Epithelial cell of esophagus (primary cell): ENCODE measurements around the gene AHNAK.

ENCODE experiments used
- DNase-seq: peaks from one replicate; pipeline ENCODE4 v3.0.0; 2010; ENCODE audit warnings: low read depth
- H3K4me3 ChIP-seq: 2 replicates; pipeline ENCODE4 v1.5.1; 2011; ENCODE audit warnings: mild to moderate bottlenecking, low read length, control low read depth
- CTCF ChIP-seq: IDR thresholded peaks from 2 replicates; pipeline ENCODE4 v1.5.1; 2011; ENCODE audit warnings: low read depth, mild to moderate bottlenecking, low read length, control low read depth, inconsistent platforms; ENCODE audit not compliant: insufficient read depth; ENCODE audit errors: missing control alignments

AHNAK gene

GRCh38 chr11:62404901-62405300 is 141.7 kb downstream of the AHNAK start:
- DNase-seq, result no peak
- no peak overlapping the region for H3K4me3 ChIP-seq
- TF ChIP-seq CTCF, result no peak

DNA sequence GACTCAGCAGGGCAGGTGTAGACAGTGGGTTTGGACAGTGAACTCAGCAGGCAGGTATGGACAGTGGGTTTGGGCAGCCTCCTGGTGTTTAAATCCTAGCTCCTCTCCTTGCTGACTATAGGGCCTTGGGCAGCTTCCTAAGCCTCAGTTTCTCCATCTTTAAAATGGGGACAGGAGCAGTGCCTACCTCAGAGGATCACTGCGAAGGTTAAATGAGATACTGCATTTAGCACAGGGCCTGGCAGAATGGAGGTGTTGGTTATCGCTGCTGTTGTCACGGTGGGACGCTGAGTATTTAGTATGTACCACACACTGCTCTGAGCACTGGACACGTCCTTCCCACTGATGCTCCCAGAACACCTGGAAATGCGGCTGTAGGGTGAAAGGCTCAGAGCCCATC is 142.2 kb downstream of the AHNAK start:
- no peak overlapping the region for H3K4me3 ChIP-seq
- DNase-seq, result no peak
- TF ChIP-seq CTCF, result no peak

- H3K4me3 ChIP-seq, result no peak overlapping the region
- no peak for DNase-seq
- no peak for TF ChIP-seq CTCF
Measured at GRCh38 chr11:62402960-62403730, 143.5 kb downstream of the AHNAK start.

GRCh38 chr11:62402226-62402959 is 144.2 kb downstream of the AHNAK start:
- TF ChIP-seq CTCF, result no peak
- H3K4me3 ChIP-seq, result no peak overlapping the region
- no peak for DNase-seq

- TF ChIP-seq CTCF, result no peak
- no peak for DNase-seq
- H3K4me3 ChIP-seq, result no peak overlapping the region
Measured at GRCh38 chr11:62401811-62402210, 144.8 kb downstream of the AHNAK start.

- no peak overlapping the region for H3K4me3 ChIP-seq
- no peak for DNase-seq
- no peak for TF ChIP-seq CTCF
Measured at GRCh38 chr11:62401356-62401755, 145.2 kb downstream of the AHNAK start.

- no peak overlapping the region for H3K4me3 ChIP-seq
- TF ChIP-seq CTCF, result no peak
- no peak for DNase-seq
Measured at GRCh38 chr11:62400760-62401159, 145.8 kb downstream of the AHNAK start.
